BE2C (cell line): ENCODE measurements around the gene SHISA6.

Experiments used
- DNase-seq: peaks from one replicate; pipeline ENCODE4 v3.0.0-alpha.2; 2020
- H3K27me3 ChIP-seq: fragments of 250-450 bp; sonication (Bioruptor Pico); 2 replicates; pipeline ENCODE4 v1.5.1; 2020; ENCODE audit warnings: mild to moderate bottlenecking
- H3K36me3 ChIP-seq: fragments of 250-450 bp; sonication (Bioruptor Pico); 2 replicates; pipeline ENCODE4 v1.5.1; 2020; ENCODE audit warnings: mild to moderate bottlenecking
- H3K4me1 ChIP-seq: fragments of 250-450 bp; sonication (Bioruptor Pico); 2 replicates; pipeline ENCODE4 v1.5.1; 2020
- H3K4me3 ChIP-seq: 2 replicates; pipeline ENCODE4 v1.5.1; 2011; ENCODE audit warnings: low read depth, low read length
- H3K9me3 ChIP-seq: fragments of 250-450 bp; sonication (Bioruptor Pico); 2 replicates; pipeline ENCODE4 v1.5.1; 2020
- TF ChIP-seq, protein P1 (sequence below): IDR thresholded peaks from 2 replicates; pipeline ENCODE4 v1.5.1; 2012; ENCODE audit warnings: mild to moderate bottlenecking, low read depth, low read length

The SHISA6 gene

DNA sequence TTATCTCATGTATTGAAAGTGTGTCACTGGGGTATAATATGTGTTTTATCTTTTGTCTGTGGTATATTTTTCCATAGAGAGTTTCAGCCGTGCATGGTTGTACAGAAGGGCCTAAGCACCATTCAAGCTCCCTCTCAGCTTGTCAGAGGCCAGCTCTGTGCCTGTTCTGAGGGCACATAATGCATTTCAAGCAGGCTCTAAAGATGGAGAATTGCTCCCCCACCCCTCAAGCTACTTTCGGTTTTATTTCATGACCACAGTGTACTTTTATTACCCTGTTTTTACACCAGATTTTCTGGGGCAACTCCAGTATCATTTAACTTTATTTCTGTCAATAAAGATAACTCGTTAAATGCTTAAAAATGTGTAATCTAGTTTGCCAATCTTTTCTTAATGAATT is 131.7 kb downstream of the SHISA6 start:
- Histone ChIP-seq H3K9me3 (no peaks in the 10 kb centered on the region), H3K27me3 (no peaks in the 10 kb centered on the region), H3K4me1 (no peaks in the 10 kb centered on the region), H3K4me3 (no peak overlapping the region), H3K36me3 (no peaks in the 10 kb centered on the region)
- DNase-seq = no peak
- TF ChIP-seq, protein P1, sequence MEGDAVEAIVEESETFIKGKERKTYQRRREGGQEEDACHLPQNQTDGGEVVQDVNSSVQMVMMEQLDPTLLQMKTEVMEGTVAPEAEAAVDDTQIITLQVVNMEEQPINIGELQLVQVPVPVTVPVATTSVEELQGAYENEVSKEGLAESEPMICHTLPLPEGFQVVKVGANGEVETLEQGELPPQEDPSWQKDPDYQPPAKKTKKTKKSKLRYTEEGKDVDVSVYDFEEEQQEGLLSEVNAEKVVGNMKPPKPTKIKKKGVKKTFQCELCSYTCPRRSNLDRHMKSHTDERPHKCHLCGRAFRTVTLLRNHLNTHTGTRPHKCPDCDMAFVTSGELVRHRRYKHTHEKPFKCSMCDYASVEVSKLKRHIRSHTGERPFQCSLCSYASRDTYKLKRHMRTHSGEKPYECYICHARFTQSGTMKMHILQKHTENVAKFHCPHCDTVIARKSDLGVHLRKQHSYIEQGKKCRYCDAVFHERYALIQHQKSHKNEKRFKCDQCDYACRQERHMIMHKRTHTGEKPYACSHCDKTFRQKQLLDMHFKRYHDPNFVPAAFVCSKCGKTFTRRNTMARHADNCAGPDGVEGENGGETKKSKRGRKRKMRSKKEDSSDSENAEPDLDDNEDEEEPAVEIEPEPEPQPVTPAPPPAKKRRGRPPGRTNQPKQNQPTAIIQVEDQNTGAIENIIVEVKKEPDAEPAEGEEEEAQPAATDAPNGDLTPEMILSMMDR = no peak

DNA sequence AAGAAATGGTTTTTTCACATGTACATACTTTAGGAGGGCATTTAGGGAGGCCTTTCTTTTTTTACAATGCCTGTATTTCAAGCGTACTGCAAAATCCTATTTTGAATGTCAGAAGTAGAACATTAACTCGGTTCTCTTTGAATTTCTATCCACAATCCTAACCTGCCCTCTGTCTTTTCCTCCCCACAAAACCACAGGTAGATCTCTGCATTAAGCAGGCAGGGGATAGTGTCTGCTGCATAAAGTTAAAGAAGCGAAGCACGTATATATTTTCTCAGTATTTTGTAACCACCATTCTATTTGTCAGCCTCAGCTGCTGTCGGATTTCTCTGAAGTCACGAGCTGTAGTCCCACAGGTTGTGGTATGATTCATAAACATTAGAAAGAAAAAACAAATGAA is 137.5 kb downstream of the SHISA6 start:
- Histone ChIP-seq H3K4me3 (no peak overlapping the region), H3K4me1 (no peaks in the 10 kb centered on the region), H3K36me3 (no peaks in the 10 kb centered on the region), H3K27me3 (no peaks in the 10 kb centered on the region), H3K9me3 (no peaks in the 10 kb centered on the region)
- no peak for DNase-seq
- TF ChIP-seq, protein P1 = no peak

DNA sequence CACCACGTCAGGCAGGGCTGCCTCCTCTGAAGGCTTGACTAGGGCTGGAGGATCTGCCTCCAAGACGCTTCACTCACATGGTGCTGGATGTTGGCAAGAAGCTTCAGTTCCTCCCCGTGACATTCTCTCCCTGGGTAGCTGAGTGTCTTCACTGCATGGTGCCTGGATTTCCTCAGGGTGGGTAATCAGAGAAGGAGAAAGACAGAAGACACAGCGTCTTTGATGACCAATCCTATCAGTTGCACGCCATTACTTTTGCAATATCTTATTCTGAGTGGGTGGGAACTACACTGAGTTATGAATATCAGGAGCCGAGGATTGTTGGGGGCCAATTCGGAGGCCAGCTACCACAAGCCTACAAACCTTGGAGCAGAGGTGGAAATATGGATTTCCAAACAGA is 139.7 kb downstream of the SHISA6 start:
- H3K27me3 ChIP-seq = no peaks in the 10 kb centered on the region
- no peaks in the 10 kb centered on the region for H3K9me3 ChIP-seq

DNA sequence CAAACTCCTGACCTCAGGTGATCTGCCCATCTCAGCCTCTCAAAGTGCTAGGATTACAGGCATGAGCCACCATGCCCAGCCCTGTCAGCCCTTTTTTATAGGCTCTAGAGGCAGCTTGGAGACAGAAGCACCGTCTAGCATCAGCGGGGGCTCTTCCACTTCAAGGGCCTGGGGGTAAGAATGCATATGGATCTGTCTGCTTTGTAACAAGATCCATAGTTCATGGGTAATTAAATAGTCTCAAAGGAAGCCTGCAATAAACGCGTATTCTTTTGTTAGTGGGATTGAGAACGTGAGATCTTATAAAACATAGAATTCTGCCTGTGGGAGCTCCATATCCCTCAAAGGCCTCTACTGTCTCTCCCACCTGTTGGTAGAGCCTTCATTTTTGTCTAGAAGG is 142.1 kb downstream of the SHISA6 start:
- H3K4me1 ChIP-seq = no peaks in the 10 kb centered on the region
- H3K9me3 ChIP-seq = no peaks in the 10 kb centered on the region
- H3K36me3 ChIP-seq = no peaks in the 10 kb centered on the region
- H3K27me3 ChIP-seq = no peaks in the 10 kb centered on the region
- DNase-seq = no peak
- TF ChIP-seq, protein P1 = no peak
- no peak overlapping the region for H3K4me3 ChIP-seq

More for the DNA sequence above, 139.7 kb downstream of the SHISA6 start:
- TF ChIP-seq, protein P1 = no peak
- H3K4me3 ChIP-seq = no peak overlapping the region
- DNase-seq = no peak
- H3K4me1 ChIP-seq = no peaks in the 10 kb centered on the region
- no peaks in the 10 kb centered on the region for H3K36me3 ChIP-seq

DNA sequence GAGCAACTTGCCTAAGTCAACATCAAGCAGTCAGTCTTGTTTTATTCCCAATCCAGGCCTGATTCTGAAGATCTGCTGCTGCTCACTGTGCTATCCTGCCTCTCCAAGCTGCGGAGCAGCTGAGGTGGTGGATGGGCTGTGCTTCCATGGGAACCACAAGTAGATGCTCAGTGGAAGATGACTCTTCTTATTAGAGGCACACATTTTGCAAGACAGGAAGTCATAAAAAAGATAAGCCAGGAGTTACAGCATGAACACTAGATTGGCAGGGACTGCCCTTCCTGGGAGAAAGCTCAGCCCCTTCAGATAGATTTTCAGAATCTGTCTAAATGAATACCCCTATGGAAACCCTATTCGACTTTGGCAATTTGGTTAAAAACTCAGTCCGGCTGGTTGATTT is 143.1 kb downstream of the SHISA6 start:
- no peak overlapping the region for H3K4me3 ChIP-seq
- no peak for DNase-seq
- H3K36me3 ChIP-seq = no peaks in the 10 kb centered on the region
- H3K9me3 ChIP-seq = no peaks in the 10 kb centered on the region
- no peaks in the 10 kb centered on the region for H3K4me1 ChIP-seq
- TF ChIP-seq, protein P1 = no peak
- no peaks in the 10 kb centered on the region for H3K27me3 ChIP-seq

DNA sequence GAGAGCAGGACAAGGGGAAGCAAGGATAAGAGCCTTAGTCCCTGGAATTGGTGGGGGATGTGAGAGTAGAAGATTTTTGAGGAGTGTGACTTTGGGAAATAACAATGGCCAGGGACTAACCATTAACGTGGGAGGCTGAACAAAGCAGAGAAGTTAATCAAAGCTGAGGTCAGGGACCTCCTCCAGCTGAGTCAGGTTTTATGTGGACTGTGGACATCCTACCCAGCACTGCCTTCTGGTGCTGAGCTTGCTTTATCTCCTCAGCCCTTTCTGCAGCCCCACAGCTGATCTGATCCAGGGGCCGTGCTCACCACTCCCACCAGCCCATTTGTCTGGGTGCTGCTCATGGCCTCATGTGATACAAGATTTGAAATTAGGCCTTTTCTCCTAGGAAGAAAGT is 146.6 kb downstream of the SHISA6 start:
- TF ChIP-seq, protein P1 = no peak
- Histone ChIP-seq H3K36me3 (no peaks in the 10 kb centered on the region), H3K4me1 (no peaks in the 10 kb centered on the region), H3K27me3 (no peaks in the 10 kb centered on the region), H3K4me3 (no peak overlapping the region), H3K9me3 (no peaks in the 10 kb centered on the region)
- no peak for DNase-seq
